Ishikawa (cell line): Measurements from ENCODE around the gene MITF.

ENCODE experiments used
- CEBPB ChIP-seq: IDR thresholded peaks from 2 replicates; pipeline ENCODE4 v1.6.1; 2012
- CREB1 ChIP-seq: IDR thresholded peaks from 2 replicates; pipeline ENCODE4 v1.6.1; 2012; ENCODE audit warnings: low read depth
- EGR1 ChIP-seq: IDR thresholded peaks from 2 replicates; pipeline ENCODE4 v1.6.1; 2012
- EP300 ChIP-seq: IDR thresholded peaks from 2 replicates; pipeline ENCODE4 v1.6.1; 2012; ENCODE audit warnings: borderline replicate concordance
- FOXM1 ChIP-seq: IDR thresholded peaks from 2 replicates; pipeline ENCODE4 v1.6.1; 2012; ENCODE audit warnings: low read depth, borderline replicate concordance
- MAX ChIP-seq: IDR thresholded peaks from 2 replicates; pipeline ENCODE4 v1.6.1; 2012
- NFIC ChIP-seq: IDR thresholded peaks from 2 replicates; pipeline ENCODE4 v1.6.1; 2012
- RAD21 ChIP-seq: IDR thresholded peaks from 2 replicates; pipeline ENCODE4 v1.6.1; 2012; ENCODE audit warnings: low read depth
- REST ChIP-seq: IDR thresholded peaks from 2 replicates; pipeline ENCODE4 v1.6.1; 2012; ENCODE audit warnings: low read depth, mild to moderate bottlenecking
- TAF1 ChIP-seq: IDR thresholded peaks from 2 replicates; pipeline ENCODE4 v1.6.1; 2012; ENCODE audit warnings: low read depth, mild to moderate bottlenecking
- TCF12 ChIP-seq: IDR thresholded peaks from 2 replicates; pipeline ENCODE4 v1.6.1; 2012; ENCODE audit warnings: low read depth
- TEAD4 ChIP-seq: IDR thresholded peaks from 2 replicates; pipeline ENCODE4 v1.6.1; 2012
- USF1 ChIP-seq: IDR thresholded peaks from 2 replicates; pipeline ENCODE4 v1.6.1; 2012
- YY1 ChIP-seq: IDR thresholded peaks from 2 replicates; pipeline ENCODE4 v1.6.1; 2012; ENCODE audit warnings: low read depth
- ZBTB7A ChIP-seq: IDR thresholded peaks from 2 replicates; pipeline ENCODE4 v1.6.1; 2012; ENCODE audit warnings: low read depth

MITF gene

GRCh38 chr3:69844706-69845105 is 105.4 kb downstream of the MITF start:
- TF ChIP-seq NFIC = no peak
- TF ChIP-seq USF1 = no peak
- TF ChIP-seq ZBTB7A = no peak
- TF ChIP-seq RAD21 = no peak
- no peak for TF ChIP-seq MAX
- no peak for TF ChIP-seq FOXM1
- no peak for TF ChIP-seq REST
- no peak for TF ChIP-seq YY1
- no peak for TF ChIP-seq TAF1
- TF ChIP-seq TEAD4 = no peak
- TF ChIP-seq CEBPB = no peak
- no peak for TF ChIP-seq TCF12
- no peak for TF ChIP-seq EGR1
- no peak for TF ChIP-seq EP300

- TF ChIP-seq TCF12 = no peak
- no peak for TF ChIP-seq ZBTB7A
- TF ChIP-seq EP300 = no peak
- TF ChIP-seq MAX = no peak
- no peak for TF ChIP-seq CEBPB
- TF ChIP-seq USF1 = no peak
- TF ChIP-seq YY1 = no peak
- no peak for TF ChIP-seq RAD21
Observed at GRCh38 chr3:69847303-69847702, 108.0 kb downstream of the MITF start.

- TF ChIP-seq MAX (no peak), RAD21 (no peak), CEBPB (no peak), ZBTB7A (no peak), TAF1 (no peak)
Observed at GRCh38 chr3:69848113-69848512, 108.8 kb downstream of the MITF start.

GRCh38 chr3:69850849-69851248 is 111.6 kb downstream of the MITF start:
- TF ChIP-seq EP300 (no peak), YY1 (no peak), REST (no peak), ZBTB7A (no peak), MAX (no peak), USF1 (no peak), CEBPB (no peak), EGR1 (no peak), TAF1 (no peak), TCF12 (no peak), RAD21 (no peak), NFIC (no peak)

GRCh38 chr3:69853027-69853426 is 113.8 kb downstream of the MITF start:
- no peak for TF ChIP-seq USF1
- no peak for TF ChIP-seq CREB1
- TF ChIP-seq ZBTB7A = no peak
- TF ChIP-seq TCF12 = no peak
- no peak for TF ChIP-seq EGR1
- TF ChIP-seq MAX = no peak
- TF ChIP-seq TEAD4 = no peak
- TF ChIP-seq CEBPB = no peak
- no peak for TF ChIP-seq NFIC
- no peak for TF ChIP-seq RAD21
- no peak for TF ChIP-seq YY1
- TF ChIP-seq TAF1 = no peak
- no peak for TF ChIP-seq EP300
- no peak for TF ChIP-seq FOXM1
- no peak for TF ChIP-seq REST
